Tibial nerve (tissue), 4 donors: ENCODE results near the gene IP6K3.

Experiments
- CTCF ChIP-seq, 5 experiments: fragments of 200-600 bp in 3 of 5; fragments of 450-650 bp in 2 of 5; sonication (generic) in 3 of 5; IDR thresholded peaks; one replicate each; pipeline ENCODE4 v1.5.1; 2016 to 2019; ENCODE audit warnings: antibody characterized with exemption in 5 of 5, mild to moderate bottlenecking in 3 of 5, moderate library complexity in 2 of 5
- EP300 ChIP-seq, 2 donors: sonication (generic); formaldehyde crosslinking; IDR thresholded peaks; one replicate each; pipeline ENCODE4 v1.6.1; 2017; ENCODE audit warnings: antibody characterized with exemption in 2 of 2, mild to moderate bottlenecking in 1 of 2
- POLR2A ChIP-seq, 2 donors: fragments of 450-650 bp; IDR thresholded peaks; one replicate each; pipeline ENCODE4 v1.6.1; 2017; ENCODE audit warnings: antibody characterized with exemption in 2 of 2, mild to moderate bottlenecking in 2 of 2, moderate library complexity in 2 of 2

GRCh38 chr6:33732817-33733708, 13.6 kb downstream of the IP6K3 start:
- TF ChIP-seq CTCF (IDR thresholded peaks at IDR 0.05): no peak
- TF ChIP-seq POLR2A (IDR thresholded peaks at IDR 0.05): no peak
- no peak for TF ChIP-seq EP300 (IDR thresholded peaks at IDR 0.05)
